Endothelial cell of umbilical vein (primary cell): ENCODE results near the gene LRRK1. TPM values are rescaled to one million over a fixed set of nuclear protein-coding genes. Genes with fewer than 3 reads are reported as not detected.

Experiments used
- BruUV-seq: library from RNA; stranded (reverse); fragments of 400-500 nt; replicated peaks from 2 replicates; lab custom pipeline; 2021; lab: Mats Ljungman, UMichigan
- CTCF ChIA-PET: fragments of 300-600, 350-600 bp; sonication (Branson Sonifier 250); formaldehyde crosslinking; loops from one replicate; lab custom pipeline; 2021; ENCODE audit warnings: antibody characterized with exemption, inconsistent platforms; lab: Charles Lee
- POLR2A ChIA-PET: fragments of 300-600, 350-600 bp; sonication (Branson Sonifier 250); formaldehyde crosslinking; loops from one replicate; lab custom pipeline; 2021; ENCODE audit warnings: antibody characterized with exemption, inconsistent platforms; lab: Charles Lee
- DNase-seq: peaks from one replicate; pipeline ENCODE4 v3.0.0-alpha.2; 2011; ENCODE audit warnings: low read depth, low spot score
- FAIRE-seq: peaks from 2 replicates; lab custom pipeline; 2011; peaks lifted over from hg19 to GRCh38; lab: Jason Lieb, UNC
- H2AFZ ChIP-seq: 2 replicates; pipeline ENCODE4 v1.6.0; 2012; ENCODE audit warnings: low read depth, low read length, control low read depth, inconsistent platforms
- H3K27ac ChIP-seq: 2 replicates; pipeline ENCODE4 v1.5.1; 2011; ENCODE audit warnings: low read depth, mild to moderate bottlenecking, control low read depth, low read length, moderate library complexity; ENCODE audit not compliant: insufficient read depth
- H3K27me3 ChIP-seq, 2 experiments: 2 replicates each; pipeline versions ENCODE4 v1.6.0 to v1.6.1; 2011; ENCODE audit warnings: low read length in 2 of 2, mixed read lengths in 1 of 2; ENCODE audit not compliant: control insufficient read depth in 2 of 2, insufficient read depth in 2 of 2
- H3K36me3 ChIP-seq, 2 experiments: 2 replicates in 1 of 2; 3 replicates in 1 of 2; pipeline ENCODE4 v1.5.1; 2011; ENCODE audit warnings: low read length in 2 of 2, mild to moderate bottlenecking in 1 of 2, moderate library complexity in 1 of 2; ENCODE audit not compliant: control insufficient read depth in 2 of 2, insufficient read depth in 2 of 2; ENCODE audit errors: extremely low read depth in 1 of 2
- H3K4me1 ChIP-seq: 3 replicates; pipeline ENCODE4 v1.5.1; 2011; ENCODE audit warnings: mild to moderate bottlenecking, low read length; ENCODE audit not compliant: control insufficient read depth, insufficient read depth; ENCODE audit errors: extremely low read depth
- H3K4me2 ChIP-seq: 2 replicates; pipeline ENCODE4 v1.6.1; 2011; ENCODE audit warnings: low read length, control low read depth, mixed read lengths; ENCODE audit not compliant: insufficient read depth
- H3K4me3 ChIP-seq, 3 experiments: fragments of 200-600 bp in 1 of 3; sonication (generic), shearing (Covaris generic) in 1 of 3; replicated peaks in 1 of 3; 2 replicates each; pipeline ENCODE4 v1.5.1; 2011 to 2016; ENCODE audit warnings: control low read depth in 3 of 3, low read length in 3 of 3, mild to moderate bottlenecking in 2 of 3, inconsistent platforms in 1 of 3, low read depth in 1 of 3, moderate library complexity in 1 of 3; ENCODE audit not compliant: insufficient read depth in 1 of 3
- H3K79me2 ChIP-seq: 2 replicates; pipeline ENCODE4 v1.6.0; 2012; ENCODE audit warnings: low read length, inconsistent platforms; ENCODE audit not compliant: control insufficient read depth, insufficient read depth
- H3K9ac ChIP-seq: replicated peaks from 2 replicates; pipeline ENCODE3; 2011; ENCODE audit warnings: low read length, control low read depth; ENCODE audit not compliant: insufficient read depth; ENCODE audit errors: extremely low read depth
- H3K9me1 ChIP-seq: replicated peaks from 3 replicates; pipeline ENCODE4 v1.6.0; 2011; ENCODE audit warnings: mild to moderate bottlenecking, low read length; ENCODE audit not compliant: control insufficient read depth, insufficient read depth; ENCODE audit errors: extremely low read depth
- H3K9me3 ChIP-seq: replicated peaks from 2 replicates; pipeline ENCODE4 v1.5.1; 2012; ENCODE audit warnings: low read length, inconsistent platforms; ENCODE audit not compliant: control insufficient read depth, insufficient read depth
- H4K20me1 ChIP-seq: replicated peaks from 2 replicates; pipeline ENCODE3; 2011; ENCODE audit warnings: mild to moderate bottlenecking, low read length; ENCODE audit not compliant: control insufficient read depth, insufficient read depth; ENCODE audit errors: extremely low read depth
- CTCF ChIP-seq, 2 donors: IDR thresholded peaks; 1 replicate in 1 of 2; 2 replicates in 1 of 2; pipeline ENCODE4 v1.5.1; 2011; ENCODE audit warnings: low read length in 2 of 2, mild to moderate bottlenecking in 2 of 2, moderate library complexity in 2 of 2, control low read depth in 1 of 2, inconsistent platforms in 1 of 2, low read depth in 1 of 2; ENCODE audit not compliant: insufficient read depth in 1 of 2; ENCODE audit errors: extremely low read depth in 1 of 2
- EZH2 ChIP-seq: IDR thresholded peaks from 2 replicates; pipeline ENCODE4 v1.6.1; 2012; ENCODE audit warnings: borderline replicate concordance, low read depth, mild to moderate bottlenecking, moderate library complexity, low read length, inconsistent platforms; ENCODE audit not compliant: severe bottlenecking
- FOS ChIP-seq: IDR thresholded peaks from 2 replicates; pipeline ENCODE4 v1.6.1; 2011; ENCODE audit warnings: mild to moderate bottlenecking, low read length, moderate library complexity, borderline replicate concordance; ENCODE audit not compliant: insufficient read depth
- GATA2 ChIP-seq: IDR thresholded peaks from 2 replicates; pipeline ENCODE4 v1.7.0; 2011; ENCODE audit warnings: low read depth, mild to moderate bottlenecking, moderate library complexity, mixed read lengths, low read length; ENCODE audit not compliant: insufficient read length, insufficient read depth
- JUN ChIP-seq: IDR thresholded peaks from 2 replicates; pipeline ENCODE4 v1.6.1; 2011; ENCODE audit warnings: borderline replicate concordance, low read depth; ENCODE audit not compliant: insufficient read length, insufficient read depth
- MAX ChIP-seq: IDR thresholded peaks from 2 replicates; pipeline ENCODE4 v1.6.1; 2011; ENCODE audit not compliant: insufficient read depth, insufficient read length
- MYC ChIP-seq: IDR thresholded peaks from one replicate; pipeline ENCODE4 v1.6.1; 2011; ENCODE audit warnings: mild to moderate bottlenecking, low read depth, low read length
- POLR2A ChIP-seq: IDR thresholded peaks from 2 replicates; pipeline ENCODE4 v1.6.1; 2012; ENCODE audit warnings: low read depth, mild to moderate bottlenecking, control low read depth, low read length
- POLR2AphosphoS5 ChIP-seq: IDR thresholded peaks from 2 replicates; pipeline ENCODE4 v1.6.1; 2012; ENCODE audit warnings: low read depth, mild to moderate bottlenecking, control low read depth, low read length, moderate library complexity; ENCODE audit not compliant: insufficient read depth
- dilution Hi-C: fragments of 300-500 bp; cut with MboI; formaldehyde crosslinking; loops from one replicate; pipeline ENCODE4 v1.15.0; 2019; ENCODE audit warnings: low sequenced_read_pairs; ENCODE audit not compliant: extremely low pct_ligation_motif_present
- intact Hi-C: fragments of 100-400 bp; cut with micrococcal nuclease; formaldehyde crosslinking; loops from one replicate; pipeline ENCODE4 v1.10.0; 2022
- polyA plus RNA-seq, 4 experiments: library from polyadenylated mRNA; depleted of rRNA in 3 of 4; stranded (reverse) in 3 of 4; unstranded in 1 of 4; fragments of >200 nt; gene quantifications; 2 replicates each; pipeline versions ENCODE4 v1.2.1 to v1.2.3, GENCODE V29; 2011 to 2012; ENCODE audit warnings: missing spikeins in 1 of 4
- total RNA-seq: library from RNA; stranded (reverse); gene quantifications from 2 replicates; pipeline ENCODE4 v1.2.3, GENCODE V29; 2021

LRRK1 gene
- total and polyA plus RNA-seq, 2 donors (not counting 3 experiments of a cell fraction or from before 2014, with no cell fraction given): 11.0 to 22.1 TPM

GRCh38 chr15:101028321-101028720 is 109.2 kb downstream of the LRRK1 start:
- Histone ChIP-seq H3K36me3 (peaks cover 0 to 15% of the 10 kb centered on the region in 2 experiments), H3K27me3 (no peaks in the 10 kb centered on the region), H3K9me1 (no peaks in the 10 kb centered on the region), H3K9me3 (no peaks in the 10 kb centered on the region), H3K4me2 (no peak overlapping the region), H3K27ac (no peak overlapping the region), H3K4me3 (no peak overlapping the region), H2AFZ (no peak overlapping the region), H3K79me2 (no peaks in the 10 kb centered on the region), H4K20me1 (no peaks in the 10 kb centered on the region), H3K9ac (no peak overlapping the region), H3K4me1 (no peaks in the 10 kb centered on the region)
- BruUV-seq: no TSS peak
- ChIA-PET POLR2A (no interaction called here), CTCF (no interaction called here)
- TF ChIP-seq POLR2AphosphoS5 (no peak), MYC (no peak), EZH2 (no peak), POLR2A (no peak), GATA2 (no peak), FOS (no peak), JUN (no peak), CTCF (IDR thresholded peaks at IDR 0.05; ENCODE audit: extremely low read depth in 1 of 2, insufficient read depth in 1 of 2, low read depth in 1 of 2, low read length in 2 of 2) (no peak), MAX (no peak)
- intact Hi-C loops: no loop called here
- dilution Hi-C loops: no loop called here
- FAIRE-seq (no peak), DNase-seq (no peak)
